BLaER1 treated with 17β-estradiol and CSF1 and Interleukin-3, amounts not matched to agents 10 nM and 100 nM (cell line): ENCODE results near the gene SUFU.

Source experiments
- H3K27ac ChIP-seq, 11 experiments: shearing (Covaris generic); formaldehyde crosslinking; 2 replicates each; pipeline ENCODE4 v1.8.1; 2022
- H3K27me3 ChIP-seq, 11 experiments: shearing (Covaris generic); formaldehyde crosslinking; 2 replicates each; pipeline ENCODE4 v1.8.1; 2022
- H3K36me3 ChIP-seq, 11 experiments: shearing (Covaris generic); formaldehyde crosslinking; 2 replicates each; pipeline ENCODE4 v1.8.1; 2022
- H3K4me1 ChIP-seq, 10 experiments: shearing (Covaris generic); formaldehyde crosslinking; 2 replicates each; pipeline ENCODE4 v1.8.1; 2022
- H3K4me2 ChIP-seq, 11 experiments: shearing (Covaris generic); formaldehyde crosslinking; 2 replicates each; pipeline ENCODE4 v1.8.1; 2022
- H3K4me3 ChIP-seq, 10 experiments: shearing (Covaris generic); formaldehyde crosslinking; 2 replicates each; pipeline ENCODE4 v1.8.1; 2022
- H3K9ac ChIP-seq, 11 experiments: shearing (Covaris generic); formaldehyde crosslinking; 2 replicates each; pipeline ENCODE4 v1.8.1; 2022
- H3K9me3 ChIP-seq, 11 experiments: shearing (Covaris generic); formaldehyde crosslinking; replicated peaks in 1 of 11; 2 replicates each; pipeline ENCODE4 v1.8.1; 2022
- H4K20me1 ChIP-seq, 11 experiments: shearing (Covaris generic); formaldehyde crosslinking; 2 replicates each; pipeline ENCODE4 v1.8.1; 2022
- Cebpa-rat ChIP-seq, 11 experiments: shearing (Covaris generic); IDR thresholded peaks; 2 replicates each; pipeline ENCODE4 v1.8.1; 2022

SUFU gene

DNA sequence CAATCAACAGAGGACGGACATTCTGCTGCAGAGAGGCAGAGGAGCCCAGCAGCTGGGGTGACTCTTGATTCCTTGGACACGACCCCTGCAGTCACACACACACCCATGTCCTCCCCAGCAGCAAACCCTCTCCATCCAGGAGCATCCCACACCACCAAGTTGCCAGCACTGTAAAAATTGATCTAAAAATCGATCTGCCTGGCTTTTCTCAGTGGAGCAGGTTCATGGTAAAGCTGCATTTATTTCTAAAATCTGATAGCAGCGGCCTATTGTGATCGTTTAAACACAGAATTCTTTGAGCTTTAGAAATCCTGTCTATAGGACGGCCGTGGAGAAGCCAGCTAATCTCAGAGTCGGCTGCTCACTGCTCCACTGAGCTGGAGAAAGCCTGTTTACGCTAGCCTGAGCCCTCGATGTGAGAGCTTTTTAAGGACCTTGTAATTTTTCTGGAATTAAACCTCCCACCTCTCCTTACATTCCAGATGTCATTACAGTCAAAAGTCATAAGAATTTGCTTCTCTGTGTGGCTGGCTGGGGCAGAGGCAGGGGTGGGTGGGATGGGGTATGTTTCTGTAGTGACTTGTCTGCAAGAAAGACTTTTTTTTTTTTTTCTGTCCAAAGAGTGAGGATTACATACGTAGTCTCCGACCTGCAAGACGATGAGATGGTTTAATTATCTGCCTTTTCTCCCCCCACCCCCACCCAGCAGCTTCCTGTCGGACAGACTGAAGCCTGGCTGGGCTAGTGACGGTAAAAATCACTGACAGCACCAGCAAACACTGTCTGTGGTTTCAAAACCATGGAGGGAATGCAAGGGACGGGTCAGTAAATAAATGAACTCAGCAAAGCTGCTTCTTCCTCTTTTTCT is 172.1 kb downstream of the SUFU start:
- H3K4me3 ChIP-seq, result peak overlapping the region; percentile 35 to 67 (median 54); a peak in 17 of 20 replicates
- no peaks in the 10 kb centered on the region for H3K27me3 ChIP-seq
- peaks cover 79 to 89% (median 86%) of the 10 kb centered on the region in 10 experiments for H3K4me1 ChIP-seq
- peak overlapping the region; percentile 48 to 87 (median 82) for H3K27ac ChIP-seq
- no peaks in the 10 kb centered on the region for H3K9me3 ChIP-seq
- H3K36me3 ChIP-seq, result peaks cover 0 to 3% (median 0%) of the 10 kb centered on the region in 11 experiments; a peak in 2 of 22 replicates
- H3K4me2 ChIP-seq, result peak overlapping the region; percentile 90 to 99 (median 97)
- H3K9ac ChIP-seq, result peak overlapping the region; percentile 69 to 80 (median 75)
- H4K20me1 ChIP-seq, result peaks cover 0 to 6% (median 0%) of the 10 kb centered on the region in 11 experiments; a peak in 1 of 22 replicates
- TF ChIP-seq Cebpa-rat (IDR thresholded peaks at IDR 0.05), result no peak

- peak overlapping the region in 10 of 11 experiments; percentile 41 to 87 (median 82); a peak in 20 of 22 replicates for H3K27ac ChIP-seq
- peak overlapping the region in 1 of 10 experiments; percentile 1; a peak in 2 of 20 replicates for H3K4me3 ChIP-seq
- H3K36me3 ChIP-seq, result peaks cover 0 to 11% (median 4%) of the 10 kb centered on the region in 11 experiments; a peak in 11 of 22 replicates
- H3K4me2 ChIP-seq, result peak overlapping the region; percentile 90 to 99 (median 97)
- H3K27me3 ChIP-seq, result no peaks in the 10 kb centered on the region
- peak overlapping the region; percentile 38 to 80 (median 75); a peak in 21 of 22 replicates for H3K9ac ChIP-seq
- peaks cover 0 to 6% (median 0%) of the 10 kb centered on the region in 11 experiments; a peak in 1 of 22 replicates for H4K20me1 ChIP-seq
- H3K9me3 ChIP-seq, result no peaks in the 10 kb centered on the region
- peaks cover 71 to 80% (median 78%) of the 10 kb centered on the region in 10 experiments for H3K4me1 ChIP-seq
- no peak for TF ChIP-seq Cebpa-rat (IDR thresholded peaks at IDR 0.05)
These were observed 173.0 kb downstream of the SUFU start for GRCh38 chr10:102676534-102677315.

DNA sequence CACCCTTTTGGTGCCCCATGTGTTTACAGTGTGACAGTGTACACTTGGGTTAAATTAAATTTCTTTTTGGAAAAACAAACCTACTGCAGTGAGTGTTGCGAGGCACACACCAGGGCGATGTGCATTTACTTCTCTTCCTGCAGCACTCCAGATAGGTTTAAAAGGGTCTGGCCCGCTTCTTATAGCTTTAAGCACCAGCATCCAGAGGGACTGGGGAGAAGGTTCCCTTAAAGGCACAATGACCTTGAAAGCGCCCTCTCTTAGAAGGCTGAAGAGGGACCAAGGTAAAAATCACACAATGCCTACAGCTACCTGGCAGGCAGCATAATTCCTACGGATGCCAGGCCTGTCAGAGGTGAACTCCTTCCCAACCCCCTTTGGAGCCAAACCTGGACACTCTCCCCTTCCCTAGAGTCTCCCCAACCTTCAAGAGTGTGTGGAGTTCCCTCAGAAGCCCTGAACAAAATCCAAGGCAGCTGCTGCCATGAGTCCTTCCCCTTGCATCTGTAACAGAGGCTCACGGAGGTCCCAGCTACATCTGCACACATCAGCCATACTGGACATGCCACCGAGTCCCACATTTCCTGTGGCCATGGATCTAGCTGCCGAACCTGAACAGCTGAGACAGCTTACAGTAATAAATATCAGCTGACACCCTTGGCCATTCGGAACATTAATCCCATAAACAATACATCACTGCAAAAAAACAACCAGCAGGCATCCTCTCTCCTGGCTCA is 173.7 kb downstream of the SUFU start:
- Histone ChIP-seq H3K4me3 (no peak overlapping the region), H3K4me1 (peaks cover 63 to 73% (median 70%) of the 10 kb centered on the region in 10 experiments), H4K20me1 (peaks cover 0 to 6% (median 0%) of the 10 kb centered on the region in 11 experiments; a peak in 1 of 22 replicates), H3K9ac (peak overlapping the region in 10 of 11 experiments; percentile 33 to 80 (median 69); a peak in 18 of 22 replicates), H3K4me2 (peak overlapping the region; percentile 90 to 99 (median 97)), H3K27me3 (no peaks in the 10 kb centered on the region), H3K9me3 (no peaks in the 10 kb centered on the region), H3K27ac (peak overlapping the region in 10 of 11 experiments; percentile 41 to 87 (median 82); a peak in 18 of 22 replicates), H3K36me3 (peaks cover 6 to 17% (median 12%) of the 10 kb centered on the region in 11 experiments; a peak in 14 of 22 replicates)
- no peak for TF ChIP-seq Cebpa-rat (IDR thresholded peaks at IDR 0.05)

DNA sequence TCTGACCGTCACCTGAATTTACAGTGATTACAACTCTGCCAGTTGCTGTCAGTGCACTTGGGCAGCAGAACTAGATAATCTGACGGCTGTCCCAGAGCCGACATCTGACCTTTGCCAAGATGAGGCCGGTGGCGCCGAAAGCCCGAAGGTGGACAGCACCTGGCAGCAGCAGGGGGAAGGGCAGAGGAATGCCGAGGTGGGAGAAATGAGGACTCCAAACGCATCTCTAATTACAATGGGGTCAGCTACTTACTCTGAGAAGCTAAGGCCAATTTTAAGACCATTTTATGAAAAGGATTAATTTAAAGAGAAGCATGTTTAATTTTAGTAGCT is 174.3 kb downstream of the SUFU start:
- Histone ChIP-seq H3K27ac (peak overlapping the region in 5 of 11 experiments; percentile 82 to 87 (median 86); a peak in 9 of 22 replicates), H3K4me3 (no peak overlapping the region), H3K36me3 (peaks cover 6 to 17% (median 13%) of the 10 kb centered on the region in 11 experiments; a peak in 14 of 22 replicates), H3K9ac (peak overlapping the region in 5 of 11 experiments; percentile 4 to 77 (median 64); a peak in 5 of 22 replicates), H4K20me1 (peaks cover 0 to 6% (median 0%) of the 10 kb centered on the region in 11 experiments; a peak in 1 of 22 replicates), H3K27me3 (no peaks in the 10 kb centered on the region), H3K4me2 (peak overlapping the region in 10 of 11 experiments; percentile 90 to 99 (median 98); a peak in 16 of 22 replicates), H3K9me3 (no peaks in the 10 kb centered on the region), H3K4me1 (peaks cover 60 to 67% (median 64%) of the 10 kb centered on the region in 10 experiments)
- no peak for TF ChIP-seq Cebpa-rat (IDR thresholded peaks at IDR 0.05)

DNA sequence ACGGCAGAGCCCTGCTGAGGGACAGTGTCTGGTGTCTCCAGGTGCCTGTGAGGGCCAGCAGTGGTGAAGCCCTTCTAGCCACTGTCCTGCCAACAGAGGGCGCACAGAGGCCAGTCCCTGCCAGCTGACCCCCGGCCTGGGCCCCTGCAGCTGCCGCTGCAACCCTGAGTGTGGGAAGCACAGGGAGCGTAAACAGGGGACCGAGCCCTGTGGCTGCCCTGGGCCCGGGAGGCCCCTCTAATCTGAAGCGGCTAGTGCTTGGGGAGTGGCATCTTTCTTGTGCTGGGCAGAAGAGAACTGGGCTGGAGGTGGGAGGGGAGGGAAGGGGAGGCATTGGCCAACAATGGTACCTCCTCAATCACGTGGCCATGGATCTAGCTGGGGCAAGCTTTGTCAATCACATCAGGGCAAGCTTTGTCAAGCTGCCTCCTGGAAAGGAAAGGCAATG is 175.1 kb downstream of the SUFU start:
- peak overlapping the region; percentile 7 to 97 (median 41); a peak in 19 of 22 replicates for H3K4me2 ChIP-seq
- no peak for TF ChIP-seq Cebpa-rat (IDR thresholded peaks at IDR 0.05)
- H3K27me3 ChIP-seq, result no peaks in the 10 kb centered on the region
- H3K9me3 ChIP-seq, result no peaks in the 10 kb centered on the region
- peaks cover 6 to 21% (median 13%) of the 10 kb centered on the region in 11 experiments; a peak in 14 of 22 replicates for H3K36me3 ChIP-seq
- H3K27ac ChIP-seq, result peak overlapping the region in 2 of 11 experiments; percentile 7 to 18; a peak in 2 of 22 replicates
- peak overlapping the region in 1 of 11 experiments; percentile 21; a peak in 1 of 22 replicates for H3K9ac ChIP-seq
- H3K4me3 ChIP-seq, result no peak overlapping the region
- peaks cover 0 to 6% (median 0%) of the 10 kb centered on the region in 11 experiments; a peak in 1 of 22 replicates for H4K20me1 ChIP-seq
- peaks cover 53 to 63% (median 57%) of the 10 kb centered on the region in 10 experiments for H3K4me1 ChIP-seq

- H3K36me3 ChIP-seq, result peaks cover 6 to 26% (median 13%) of the 10 kb centered on the region in 11 experiments; a peak in 14 of 22 replicates
- no peak overlapping the region for H3K9ac ChIP-seq
- no peak overlapping the region for H3K4me3 ChIP-seq
- H4K20me1 ChIP-seq, result peaks cover 0 to 6% (median 0%) of the 10 kb centered on the region in 11 experiments; a peak in 1 of 22 replicates
- no peaks in the 10 kb centered on the region for H3K27me3 ChIP-seq
- no peak for TF ChIP-seq Cebpa-rat (IDR thresholded peaks at IDR 0.05)
- peaks cover 46 to 65% (median 51%) of the 10 kb centered on the region in 10 experiments for H3K4me1 ChIP-seq
- H3K9me3 ChIP-seq, result no peaks in the 10 kb centered on the region
- H3K27ac ChIP-seq, result no peak overlapping the region
- peak overlapping the region; percentile 7 to 97 (median 41); a peak in 14 of 22 replicates for H3K4me2 ChIP-seq
These were observed 175.8 kb downstream of the SUFU start for GRCh38 chr10:102679596-102679995.

- H3K36me3 ChIP-seq, result peaks cover 19 to 45% (median 24%) of the 10 kb centered on the region in 11 experiments
- H3K27ac ChIP-seq, result no peak overlapping the region
- no peaks in the 10 kb centered on the region; a peak in 1 of 22 replicates for H4K20me1 ChIP-seq
- H3K9ac ChIP-seq, result no peak overlapping the region
- H3K9me3 ChIP-seq, result no peaks in the 10 kb centered on the region
- no peak overlapping the region for H3K4me2 ChIP-seq
- peaks cover 29 to 48% (median 30%) of the 10 kb centered on the region in 10 experiments for H3K4me1 ChIP-seq
- no peaks in the 10 kb centered on the region for H3K27me3 ChIP-seq
- no peak for TF ChIP-seq Cebpa-rat (IDR thresholded peaks at IDR 0.05)
- H3K4me3 ChIP-seq, result no peak overlapping the region
These were observed 177.9 kb downstream of the SUFU start for GRCh38 chr10:102681696-102682095.

- Histone ChIP-seq H3K27ac (no peak overlapping the region), H3K9me3 (no peaks in the 10 kb centered on the region), H3K4me2 (no peak overlapping the region), H3K27me3 (no peaks in the 10 kb centered on the region), H3K4me3 (no peak overlapping the region), H4K20me1 (no peaks in the 10 kb centered on the region; a peak in 1 of 22 replicates), H3K36me3 (peaks cover 22 to 45% (median 26%) of the 10 kb centered on the region in 11 experiments), H3K9ac (no peak overlapping the region), H3K4me1 (peaks cover 22 to 41% (median 23%) of the 10 kb centered on the region in 10 experiments)
- TF ChIP-seq Cebpa-rat (IDR thresholded peaks at IDR 0.05), result no peak
These were observed 178.6 kb downstream of the SUFU start for GRCh38 chr10:102682416-102682815.
